ENCODE measurements around the gene EGFL7. TPM values are rescaled to one million over a fixed set of nuclear protein-coding genes. Genes with fewer than 3 reads are reported as not detected.
A peak's percentile ranks its signal among the peaks of the same experiment; 100 is the strongest.

Gene EGFL7
- total RNA-seq, 1 experiment from 2014 or later, result 38.0 TPM

GRCh38 chr9:136692185-136693134 is 29.7 kb downstream of the EGFL7 start:
- no peaks in the 10 kb centered on the region for H3K79me1 ChIP-seq (ENCODE audit: insufficient read depth, low read depth, low read length, poor library complexity, severe bottlenecking)
- H2BK12ac ChIP-seq (ENCODE audit: insufficient read length, low read depth, low read length), result no peak overlapping the region
- no peak overlapping the region for H3K27ac ChIP-seq (ENCODE audit: insufficient read length, low read depth, low read length)
- H2BK120ac ChIP-seq (ENCODE audit: low read depth, low read length, poor library complexity, severe bottlenecking), result no peak overlapping the region
- H3K9me3 Mint-ChIP-seq, result no peaks in the 10 kb centered on the region; a peak in 1 of 5 replicates
- H3K79me2 ChIP-seq (ENCODE audit: insufficient read depth, low read length), result no peaks in the 10 kb centered on the region
- no peak overlapping the region for H3T11ph ChIP-seq (ENCODE audit: low read length)
- no peaks in the 10 kb centered on the region for H3K4me1 ChIP-seq (ENCODE audit: insufficient read depth, low read length)
- no peak overlapping the region for H2AFZ ChIP-seq (ENCODE audit: low read length)
- no peak overlapping the region for H3K56ac ChIP-seq (ENCODE audit: insufficient read length, low read depth, low read length)
- H3K27me3 Mint-ChIP-seq (ENCODE audit: low read depth), result peaks cover 26% of the 10 kb centered on the region
- H3K4me2 ChIP-seq (ENCODE audit: insufficient read depth, insufficient read length, low read length), result no peak overlapping the region
- no peaks in the 10 kb centered on the region for H3K9me3 ChIP-seq (ENCODE audit: control insufficient read depth, low read depth, low read length)
- H3K27ac Mint-ChIP-seq, result peak overlapping the region in 1 of 3 experiments; percentile 40; a peak in 2 of 7 replicates
- H2BK5ac ChIP-seq (ENCODE audit: insufficient read length, low read length), result no peak overlapping the region
- no peak overlapping the region for H3K9ac ChIP-seq (ENCODE audit: extremely low read depth, insufficient read length, low read length)
- H3K36me3 Mint-ChIP-seq (ENCODE audit: insufficient read depth in 1 of 3, low read depth in 3 of 3), result no peaks in the 10 kb centered on the region
- H4K5ac ChIP-seq (ENCODE audit: insufficient read length, low read depth, low read length), result no peak overlapping the region
- no peak overlapping the region; the same call in 1 of the 2 replicates for H3K14ac ChIP-seq (ENCODE audit: insufficient read depth, low read length)
- H2BK15ac ChIP-seq (ENCODE audit: low read depth, low read length), result no peak overlapping the region
- no peak overlapping the region for H3K18ac ChIP-seq (ENCODE audit: insufficient read length, low read depth, low read length)
- peaks cover 3% of the 10 kb centered on the region for H3K23me2 ChIP-seq (ENCODE audit: insufficient read length, low read depth, low read length, poor library complexity, severe bottlenecking)
- no peak overlapping the region for H2AK5ac ChIP-seq (ENCODE audit: insufficient read length, low read length)
- no peak for TF ChIP-seq CTCF (conservative IDR thresholded peaks at IDR 0.05)
- no peaks in the 10 kb centered on the region for H4K20me1 ChIP-seq (ENCODE audit: control insufficient read depth, insufficient read depth, insufficient read length)
- no peak overlapping the region for H4K91ac ChIP-seq (ENCODE audit: insufficient read length, low read depth, low read length)
- no peaks in the 10 kb centered on the region for H3K27me3 ChIP-seq (ENCODE audit: insufficient read depth, low read length)
- no peak overlapping the region for H4K8ac ChIP-seq (replicated peaks; ENCODE audit: insufficient read length, low read depth, low read length)
- WGBS (ENCODE audit: extremely low coverage, insufficient read length, low lambda C conversion rate), result no CpG with 5 or more reads among the region's 46 CpGs
- H3K23ac ChIP-seq (ENCODE audit: insufficient read length, low read depth, low read length), result no peak overlapping the region
- H2BK20ac ChIP-seq (ENCODE audit: low read depth, low read length, poor library complexity, severe bottlenecking), result no peak overlapping the region
- DNase-seq, result no peak
- peaks cover 4 to 26% of the 10 kb centered on the region in 2 experiments for H3K4me1 Mint-ChIP-seq
- no peak overlapping the region for H3K4me3 Mint-ChIP-seq
- no peak overlapping the region for H3K4ac ChIP-seq (ENCODE audit: low read depth, low read length)

Measured in H9 (cell line).